Neural progenitor cell (in vitro differentiated cells): ENCODE data around the gene APC. TPM values are rescaled to one million over a fixed set of nuclear protein-coding genes. Genes with fewer than 3 reads are reported as not detected.

Experiments used
- DNase-seq: peaks from one replicate; pipeline ENCODE4 v3.0.0-alpha.2; 2016; ENCODE audit warnings: low spot score
- H2AFZ ChIP-seq: fragments of 200-600 bp; sonication (generic); replicated peaks from 2 replicates; pipeline ENCODE4 v1.6.1; 2016; ENCODE audit warnings: antibody characterized with exemption
- H3F3A ChIP-seq: fragments of 200-600 bp; sonication (generic); 2 replicates; pipeline ENCODE4 v1.6.1; 2016; ENCODE audit warnings: antibody characterized with exemption, low read depth
- H3K27ac ChIP-seq: fragments of 200-600 bp; sonication (generic); 2 replicates; pipeline ENCODE4 v1.5.1; 2016; ENCODE audit warnings: mild to moderate bottlenecking
- H3K27me3 ChIP-seq: fragments of 200-600 bp; sonication (generic); 2 replicates; pipeline ENCODE4 v1.6.1; 2016; ENCODE audit warnings: mild to moderate bottlenecking, moderate library complexity
- H3K36me3 ChIP-seq: fragments of 200-600 bp; sonication (generic); 2 replicates; pipeline ENCODE4 v1.5.1; 2016
- H3K4me1 ChIP-seq: fragments of 200-600 bp; sonication (generic); 2 replicates; pipeline ENCODE4 v1.6.1; 2016; ENCODE audit warnings: mixed run types
- H3K4me2 ChIP-seq: fragments of 200-600 bp; sonication (generic); 2 replicates; pipeline ENCODE4 v1.6.1; 2016
- H3K4me3 ChIP-seq: fragments of 200-600 bp; sonication (generic); 2 replicates; pipeline ENCODE4 v1.5.1; 2016
- H3K79me2 ChIP-seq: fragments of 200-600 bp; sonication (generic); 2 replicates; pipeline ENCODE4 v1.6.1; 2016; ENCODE audit warnings: low read depth
- H3K9ac ChIP-seq: fragments of 200-600 bp; sonication (generic); 2 replicates; pipeline ENCODE4 v1.6.1; 2016
- H3K9me3 ChIP-seq: fragments of 200-600 bp; sonication (generic); 2 replicates; pipeline ENCODE4 v1.5.1; 2016; ENCODE audit warnings: low read depth
- H4K20me1 ChIP-seq: fragments of 200-600 bp; sonication (generic); 2 replicates; pipeline ENCODE4 v1.6.1; 2016; ENCODE audit warnings: low read depth
- H3K27ac Mint-ChIP-seq: 3 replicates; pipeline ENCODE4 v1.8.0; 2021; ENCODE audit warnings: mixed read lengths
- H3K27me3 Mint-ChIP-seq: 2 replicates; pipeline ENCODE4 v1.8.0; 2022; ENCODE audit warnings: low read depth, mild to moderate bottlenecking, inconsistent platforms, moderate library complexity, mixed read lengths; ENCODE audit not compliant: insufficient read depth
- H3K36me3 Mint-ChIP-seq: 3 replicates; pipeline ENCODE4 v1.8.0; 2021; ENCODE audit warnings: mixed read lengths
- H3K4me1 Mint-ChIP-seq: 3 replicates; pipeline ENCODE4 v1.8.0; 2021; ENCODE audit warnings: mixed read lengths
- H3K4me3 Mint-ChIP-seq: 3 replicates; pipeline ENCODE4 v1.8.0; 2021; ENCODE audit warnings: mild to moderate bottlenecking, moderate library complexity, mixed read lengths
- H3K9me3 Mint-ChIP-seq: 3 replicates; pipeline ENCODE4 v1.8.0; 2020; ENCODE audit warnings: mixed read lengths
- EZH2 ChIP-seq: fragments of 200-600 bp; sonication (generic); IDR thresholded peaks from 2 replicates; pipeline ENCODE4 v1.6.1; 2017; ENCODE audit warnings: antibody characterized with exemption, mild to moderate bottlenecking, moderate library complexity
- EZH2phosphoT487 ChIP-seq: fragments of 200-600 bp; sonication (generic); IDR thresholded peaks from 2 replicates; pipeline ENCODE4 v1.6.1; 2017; ENCODE audit warnings: antibody characterized with exemption
- total RNA-seq: library from RNA; depleted of rRNA; stranded (reverse); fragments of >200 nt; gene quantifications from 2 replicates; pipeline ENCODE4 v1.2.3, GENCODE V29; 2015; ENCODE audit warnings: low replicate concordance
- TF ChIP-seq, protein P1 (sequence below): fragments of 200-600 bp; sonication (generic); IDR thresholded peaks from 2 replicates; pipeline ENCODE4 v1.5.1; 2017; ENCODE audit warnings: antibody characterized with exemption, mild to moderate bottlenecking

Gene APC
- total RNA-seq, 1 donor from 2014 or later = 39.7 TPM

DNA sequence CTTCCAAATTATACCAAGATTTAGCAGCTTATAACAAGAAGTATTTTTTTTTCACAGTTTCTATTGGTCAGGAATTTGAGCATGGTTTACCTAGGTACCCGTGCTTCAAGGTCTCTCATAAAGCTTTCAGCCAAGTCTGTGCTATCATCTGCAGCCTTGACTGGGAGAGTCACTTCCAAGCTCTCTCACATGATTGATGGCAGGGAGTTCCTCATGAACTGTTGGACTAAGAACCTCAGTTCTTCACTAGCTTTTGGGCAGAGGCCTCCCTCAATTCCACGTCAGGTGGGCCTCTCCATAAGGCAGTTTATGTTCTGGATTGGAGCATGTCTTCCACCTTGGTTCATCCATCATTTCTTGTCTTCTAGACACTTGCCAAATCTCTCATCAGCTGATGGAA lies 39.9 kb upstream of the APC start:
- no peak for DNase-seq
- TF ChIP-seq EZH2 = no peak
- TF ChIP-seq EZH2phosphoT487 = no peak
- TF ChIP-seq, protein P1, sequence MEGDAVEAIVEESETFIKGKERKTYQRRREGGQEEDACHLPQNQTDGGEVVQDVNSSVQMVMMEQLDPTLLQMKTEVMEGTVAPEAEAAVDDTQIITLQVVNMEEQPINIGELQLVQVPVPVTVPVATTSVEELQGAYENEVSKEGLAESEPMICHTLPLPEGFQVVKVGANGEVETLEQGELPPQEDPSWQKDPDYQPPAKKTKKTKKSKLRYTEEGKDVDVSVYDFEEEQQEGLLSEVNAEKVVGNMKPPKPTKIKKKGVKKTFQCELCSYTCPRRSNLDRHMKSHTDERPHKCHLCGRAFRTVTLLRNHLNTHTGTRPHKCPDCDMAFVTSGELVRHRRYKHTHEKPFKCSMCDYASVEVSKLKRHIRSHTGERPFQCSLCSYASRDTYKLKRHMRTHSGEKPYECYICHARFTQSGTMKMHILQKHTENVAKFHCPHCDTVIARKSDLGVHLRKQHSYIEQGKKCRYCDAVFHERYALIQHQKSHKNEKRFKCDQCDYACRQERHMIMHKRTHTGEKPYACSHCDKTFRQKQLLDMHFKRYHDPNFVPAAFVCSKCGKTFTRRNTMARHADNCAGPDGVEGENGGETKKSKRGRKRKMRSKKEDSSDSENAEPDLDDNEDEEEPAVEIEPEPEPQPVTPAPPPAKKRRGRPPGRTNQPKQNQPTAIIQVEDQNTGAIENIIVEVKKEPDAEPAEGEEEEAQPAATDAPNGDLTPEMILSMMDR = no peak
- Mint-ChIP-seq H3K27ac (no peak overlapping the region), H3K4me1 (peaks cover 3% of the 10 kb centered on the region), H3K9me3 (no peaks in the 10 kb centered on the region), H3K27me3 (no peaks in the 10 kb centered on the region), H3K36me3 (no peaks in the 10 kb centered on the region), H3K4me3 (no peak overlapping the region)
- H3K4me2 ChIP-seq = no peak overlapping the region
- no peaks in the 10 kb centered on the region for H3K79me2 ChIP-seq
- no peaks in the 10 kb centered on the region for H3K27me3 ChIP-seq
- H3K36me3 ChIP-seq = no peaks in the 10 kb centered on the region
- no peak overlapping the region for H3K27ac ChIP-seq
- H3K4me3 ChIP-seq = no peak overlapping the region
- peaks cover 9% of the 10 kb centered on the region for H3K4me1 ChIP-seq
- no peaks in the 10 kb centered on the region for H3K9me3 ChIP-seq
- no peak overlapping the region for H2AFZ ChIP-seq
- no peaks in the 10 kb centered on the region for H3F3A ChIP-seq
- H3K9ac ChIP-seq = no peak overlapping the region
- no peaks in the 10 kb centered on the region for H4K20me1 ChIP-seq

DNA sequence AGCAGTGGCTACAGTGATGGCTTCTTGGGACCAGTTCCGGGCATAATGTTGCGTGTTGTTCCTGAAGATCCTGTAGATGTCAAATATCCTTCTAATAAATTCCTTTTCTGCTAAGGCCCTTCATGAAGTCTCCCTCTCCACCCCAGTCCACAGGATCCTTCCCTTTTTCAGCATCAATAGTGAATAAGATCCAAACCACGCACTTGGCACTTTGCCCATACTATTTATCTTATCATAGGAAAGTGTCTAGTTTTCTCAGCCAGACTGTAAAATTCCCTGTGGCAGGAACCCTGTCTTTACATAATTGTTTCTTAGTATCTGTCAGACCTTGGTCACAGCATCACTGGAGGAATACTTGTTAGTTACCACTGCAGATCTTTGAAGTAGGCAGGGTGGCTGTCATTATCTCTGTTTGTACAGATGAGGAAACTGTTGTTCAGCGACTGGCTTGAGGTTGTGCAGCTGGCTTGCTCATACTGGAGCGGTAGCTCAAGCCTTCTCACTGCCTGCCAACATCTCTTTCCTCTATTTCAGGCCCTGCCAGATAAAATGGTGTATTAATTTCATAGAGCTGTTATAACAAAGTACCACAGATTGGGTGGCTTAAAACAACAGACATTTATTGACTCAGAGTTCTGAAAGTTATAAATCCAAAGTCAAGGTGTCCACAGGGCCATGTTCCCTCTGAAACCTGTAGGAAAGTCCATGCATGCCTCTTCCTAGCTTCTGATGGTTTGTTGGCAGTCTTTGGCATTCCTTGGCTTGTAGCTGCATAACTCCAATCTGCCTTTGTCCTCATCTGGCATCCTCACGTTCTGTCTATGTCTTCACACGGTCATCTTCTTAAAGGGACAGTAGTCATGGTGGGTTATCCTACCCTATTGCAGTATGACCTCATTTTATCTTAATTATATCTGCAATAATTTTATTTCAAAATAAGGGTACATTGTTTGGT lies 33.5 kb upstream of the APC start:
- H3K4me3 Mint-ChIP-seq = no peak overlapping the region
- no peak overlapping the region for H3K4me3 ChIP-seq
- H3K36me3 Mint-ChIP-seq = no peaks in the 10 kb centered on the region
- H3K79me2 ChIP-seq = peaks cover 14% of the 10 kb centered on the region
- no peaks in the 10 kb centered on the region for H3K27me3 ChIP-seq
- no peak overlapping the region for H3K4me2 ChIP-seq
- TF ChIP-seq, protein P1 = no peak
- TF ChIP-seq EZH2 (no peak), EZH2phosphoT487 (no peak)
- peaks cover 11% of the 10 kb centered on the region for H3F3A ChIP-seq
- H4K20me1 ChIP-seq = no peaks in the 10 kb centered on the region
- peaks cover 12% of the 10 kb centered on the region for H3K4me1 Mint-ChIP-seq
- no peak for DNase-seq
- H3K36me3 ChIP-seq = no peaks in the 10 kb centered on the region
- no peaks in the 10 kb centered on the region for H3K9me3 Mint-ChIP-seq
- H3K9ac ChIP-seq = no peak overlapping the region
- no peak overlapping the region for H2AFZ ChIP-seq
- peaks cover 8% of the 10 kb centered on the region for H3K27me3 Mint-ChIP-seq
- H3K9me3 ChIP-seq = no peaks in the 10 kb centered on the region
- H3K4me1 ChIP-seq = peaks cover 3% of the 10 kb centered on the region
- no peak overlapping the region for H3K27ac Mint-ChIP-seq
- H3K27ac ChIP-seq = no peak overlapping the region

DNA sequence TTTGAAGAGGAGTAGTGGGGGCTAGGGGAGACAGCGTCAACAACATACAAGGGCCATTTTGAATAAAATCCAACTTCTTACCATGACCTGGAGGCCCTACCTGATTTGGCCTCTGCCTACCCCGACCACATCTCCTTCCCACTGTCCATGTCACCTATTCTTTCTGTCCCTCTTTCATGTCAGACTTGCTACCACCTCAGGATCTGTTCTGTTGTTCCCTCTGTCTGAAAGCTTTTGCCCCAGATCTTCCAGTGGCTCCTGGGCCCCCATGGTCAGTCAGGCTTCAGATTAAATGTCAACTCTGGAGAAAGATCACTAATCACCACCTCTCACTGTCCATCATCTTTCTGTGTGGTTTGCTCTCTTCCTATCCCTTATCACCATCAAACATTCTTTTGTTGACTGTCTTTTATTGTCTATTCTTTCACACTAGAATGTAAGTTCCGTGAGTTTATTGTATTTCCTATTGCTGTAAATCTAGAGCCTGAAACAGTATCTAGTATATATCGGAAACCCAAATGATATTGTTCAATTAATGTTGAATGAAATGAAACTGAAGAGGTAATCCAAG lies 31.2 kb upstream of the APC start:
- DNase-seq = no peak
- H3F3A ChIP-seq = peaks cover 11% of the 10 kb centered on the region
- TF ChIP-seq EZH2 (no peak), EZH2phosphoT487 (no peak)
- TF ChIP-seq, protein P1 = no peak
- peak overlapping the region; percentile 53 for H2AFZ ChIP-seq
- Mint-ChIP-seq H3K4me3 (peak overlapping the region; percentile 91), H3K27ac (no peak overlapping the region), H3K27me3 (peaks cover 8% of the 10 kb centered on the region), H3K36me3 (no peaks in the 10 kb centered on the region), H3K4me1 (peaks cover 24% of the 10 kb centered on the region), H3K9me3 (no peaks in the 10 kb centered on the region)
- H3K9ac ChIP-seq = no peak overlapping the region
- peaks cover 11% of the 10 kb centered on the region for H3K4me1 ChIP-seq
- no peaks in the 10 kb centered on the region for H4K20me1 ChIP-seq
- no peaks in the 10 kb centered on the region for H3K27me3 ChIP-seq
- H3K27ac ChIP-seq = no peak overlapping the region
- H3K4me2 ChIP-seq = no peak overlapping the region
- H3K36me3 ChIP-seq = no peaks in the 10 kb centered on the region
- no peak overlapping the region for H3K4me3 ChIP-seq
- no peaks in the 10 kb centered on the region for H3K9me3 ChIP-seq
- peaks cover 37% of the 10 kb centered on the region for H3K79me2 ChIP-seq
